Sciatic nerve (tissue), 2 donors: ENCODE results near the gene CCDC15. TPM values are rescaled to one million over a fixed set of nuclear protein-coding genes. Genes with fewer than 3 reads are reported as not detected.

ENCODE experiments used
- ATAC-seq: fragments of 200-7000 bp; cut with Tn5 transposase; one replicate; pipeline ENCODE4 v1.9.1; 2020; ENCODE audit warnings: mild to moderate bottlenecking, moderate library complexity
- DNase-seq: peaks from one replicate; pipeline ENCODE4 v3.0.0-alpha.2; 2020; ENCODE audit warnings: low spot score
- intact Hi-C: fragments of 100-400 bp; cut with DNase I; formaldehyde crosslinking; loops from one replicate; pipeline ENCODE4 v1.14.2; 2022
- total RNA-seq: library from RNA; stranded (reverse); fragmentation: NEBNext Ultra II Directional; extraction: Animal tissue kit (Norgen Biotek cat#: 25700); gene quantifications from one replicate; pipeline ENCODE4 v1.2.1, GENCODE V29; 2021
- donor health status: DM: no; HTN: no; CAD: no.
- donor health status: DM: no; HTN: no; CAD: no.

The CCDC15 gene
- total RNA-seq, 1 donor from 2014 or later: 2.8 TPM

DNA sequence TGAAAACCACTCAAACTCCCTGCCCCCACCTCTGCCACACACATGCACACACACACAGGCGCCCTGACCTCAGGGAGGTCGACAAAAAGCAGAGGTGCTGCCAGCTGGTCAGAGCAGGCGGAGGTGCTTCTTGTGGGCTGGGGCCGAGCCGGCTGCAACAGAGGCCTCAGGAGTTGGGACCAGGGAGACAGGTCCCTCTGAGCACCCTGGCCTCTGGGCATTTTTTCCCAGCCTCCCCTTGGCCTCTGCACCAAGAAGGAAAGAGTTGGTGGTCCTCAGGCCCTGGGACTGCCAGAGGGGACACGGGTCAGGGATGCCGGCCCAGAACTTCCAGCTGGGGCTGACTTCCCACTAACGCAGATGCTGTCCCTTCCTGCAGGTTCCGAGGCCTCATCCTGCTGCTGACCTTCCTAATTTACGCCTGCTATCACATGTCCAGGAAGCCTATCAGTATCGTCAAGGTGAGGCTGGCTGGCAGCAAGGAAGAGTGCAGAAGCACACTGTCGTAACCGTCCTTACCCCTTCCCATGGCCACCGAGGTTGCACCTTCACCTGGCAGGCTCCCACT, 122.5 kb downstream of the CCDC15 start:
- no peak for DNase-seq
- intact Hi-C loops: no loop called here
- no peak for ATAC-seq

DNA sequence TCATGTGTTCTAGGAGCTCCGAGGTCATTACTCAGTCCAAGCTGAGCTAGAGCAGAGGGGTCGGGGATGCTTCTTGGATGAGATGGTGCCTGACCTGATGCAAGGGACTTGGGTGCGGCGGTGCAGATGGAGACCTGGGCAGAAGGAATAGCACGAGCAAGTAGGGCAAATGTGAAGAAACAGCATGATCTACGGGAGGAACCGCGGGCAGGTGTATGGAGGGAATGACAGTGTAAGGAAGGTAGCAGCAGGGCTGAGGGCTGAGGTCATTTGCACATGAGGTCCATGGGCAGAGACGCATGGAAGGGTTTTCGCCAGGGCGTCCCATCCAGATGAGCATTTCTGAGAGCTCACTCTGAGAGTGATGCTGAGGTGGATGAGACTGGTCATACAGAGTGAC, 124.0 kb downstream of the CCDC15 start:
- no peak for DNase-seq
- no peak for ATAC-seq
- intact Hi-C loops: no loop called here

DNA sequence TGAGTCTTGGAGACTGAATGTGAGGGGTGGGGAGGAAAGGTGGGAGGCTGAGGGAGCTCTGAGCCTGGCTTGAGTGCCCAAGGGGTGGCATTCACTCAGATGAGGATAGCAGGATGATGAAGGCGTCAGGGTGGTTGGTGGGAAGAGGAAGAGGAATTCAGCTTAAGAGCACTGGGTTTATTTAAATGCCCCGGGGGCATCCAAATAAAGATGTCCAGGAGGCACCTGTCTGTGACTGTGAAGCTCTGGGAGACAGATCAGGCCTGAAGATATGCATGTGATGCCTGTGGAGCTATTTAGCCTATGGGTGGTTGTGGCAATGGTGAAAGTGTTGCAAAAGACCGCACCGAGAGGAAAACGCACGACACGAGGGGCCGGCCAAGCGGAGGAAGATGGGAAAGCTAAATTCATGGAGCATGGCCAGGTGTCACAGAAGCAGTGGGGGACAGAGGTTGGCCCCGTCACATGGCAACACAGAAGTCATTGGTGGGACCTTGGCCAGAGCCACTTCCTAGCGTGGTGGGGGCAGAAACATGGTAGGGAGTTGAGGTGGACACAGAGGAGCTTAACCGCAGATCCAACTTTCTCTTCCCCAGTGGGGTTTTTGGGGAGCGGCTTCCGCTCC, 124.6 kb downstream of the CCDC15 start:
- DNase-seq (no peak), ATAC-seq (no peak)
- intact Hi-C loops: no loop called here

DNA sequence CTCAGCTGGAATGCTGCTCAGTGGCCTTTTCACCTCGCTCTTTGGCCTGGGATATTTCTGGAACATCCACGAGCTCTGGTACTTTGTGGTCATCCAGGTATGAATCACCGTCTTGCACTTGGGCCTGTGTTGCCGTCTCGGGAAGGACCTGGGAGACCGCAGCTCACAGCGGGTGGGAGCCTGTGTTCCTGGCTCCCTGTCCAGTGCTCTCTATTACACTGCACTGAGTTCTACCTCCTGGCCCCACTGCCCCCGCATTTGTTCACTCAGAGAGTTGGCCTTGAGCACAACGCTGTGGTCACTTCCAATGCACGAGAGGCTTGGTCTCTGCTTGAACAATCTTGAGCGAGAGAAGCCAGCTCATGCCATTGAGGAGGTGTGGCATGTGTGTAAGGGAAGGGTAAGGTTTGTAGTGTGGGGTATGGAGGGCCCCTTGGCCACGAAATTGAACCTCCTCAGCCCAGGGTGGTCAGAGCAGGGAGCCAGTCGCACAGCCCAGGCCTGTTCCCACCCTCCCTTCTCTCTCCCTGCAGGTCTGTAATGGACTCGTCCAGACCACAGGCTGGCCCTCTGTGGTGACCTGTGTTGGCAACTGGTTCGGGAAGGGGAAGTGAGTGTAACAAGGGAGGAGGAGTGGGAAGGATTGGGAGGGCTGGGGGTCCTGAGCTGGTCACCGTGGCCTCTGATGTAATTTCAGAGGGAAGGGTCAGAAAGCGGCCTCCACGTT, 125.3 kb downstream of the CCDC15 start:
- peak; percentile 31 for ATAC-seq
- no peak for DNase-seq
- intact Hi-C loops: no loop called here

DNA sequence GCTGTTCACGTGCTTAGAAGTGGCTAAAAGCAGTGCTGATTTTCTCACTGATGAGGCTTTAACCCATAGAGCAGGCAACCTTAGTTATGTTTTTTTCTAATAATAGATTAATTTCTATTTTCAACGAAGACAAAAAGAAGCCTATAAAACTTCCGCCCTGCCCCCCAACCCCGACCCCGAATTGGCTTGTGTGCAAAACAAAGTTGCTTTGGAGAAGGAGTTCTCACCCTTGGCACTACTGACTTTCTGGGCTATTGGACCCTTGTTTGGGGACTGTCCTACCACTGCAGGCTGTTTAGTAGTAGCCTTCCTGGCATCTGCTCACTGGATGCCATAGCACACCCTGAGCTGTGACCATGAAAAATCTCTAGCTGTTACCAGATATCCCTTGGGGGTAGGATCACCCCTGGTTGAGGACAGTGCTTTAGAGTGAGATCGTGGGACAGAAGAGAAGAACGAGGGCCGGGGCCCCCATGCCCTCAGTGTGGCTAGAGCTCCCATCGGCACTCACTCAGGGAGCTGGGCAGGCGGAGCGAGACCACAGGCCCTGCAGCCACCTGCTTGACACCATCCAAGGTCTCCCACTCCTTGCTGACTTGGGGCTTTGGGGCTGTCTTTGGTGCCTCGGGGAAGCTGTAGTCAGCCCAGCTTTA, 126.0 kb downstream of the CCDC15 start:
- ATAC-seq: no peak
- no peak for DNase-seq
- intact Hi-C loops: no loop called here

DNA sequence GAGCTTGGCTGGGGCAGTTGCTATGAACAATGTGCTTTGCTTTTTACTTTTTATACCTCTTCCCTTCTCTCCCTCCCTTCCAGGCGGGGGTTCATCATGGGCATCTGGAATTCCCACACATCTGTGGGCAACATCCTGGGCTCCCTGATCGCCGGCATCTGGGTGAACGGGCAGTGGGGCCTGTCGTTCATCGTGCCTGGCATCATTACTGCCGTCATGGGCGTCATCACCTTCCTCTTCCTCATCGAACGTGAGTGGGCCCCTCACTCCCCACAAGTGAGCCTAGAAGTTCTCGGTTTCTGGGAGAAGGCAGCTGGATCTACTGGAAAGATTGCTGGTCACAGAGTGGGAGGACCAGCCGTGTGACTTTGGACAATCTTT, 126.5 kb downstream of the CCDC15 start:
- ATAC-seq (no peak), DNase-seq (no peak)
- intact Hi-C loops: no loop called here

DNA sequence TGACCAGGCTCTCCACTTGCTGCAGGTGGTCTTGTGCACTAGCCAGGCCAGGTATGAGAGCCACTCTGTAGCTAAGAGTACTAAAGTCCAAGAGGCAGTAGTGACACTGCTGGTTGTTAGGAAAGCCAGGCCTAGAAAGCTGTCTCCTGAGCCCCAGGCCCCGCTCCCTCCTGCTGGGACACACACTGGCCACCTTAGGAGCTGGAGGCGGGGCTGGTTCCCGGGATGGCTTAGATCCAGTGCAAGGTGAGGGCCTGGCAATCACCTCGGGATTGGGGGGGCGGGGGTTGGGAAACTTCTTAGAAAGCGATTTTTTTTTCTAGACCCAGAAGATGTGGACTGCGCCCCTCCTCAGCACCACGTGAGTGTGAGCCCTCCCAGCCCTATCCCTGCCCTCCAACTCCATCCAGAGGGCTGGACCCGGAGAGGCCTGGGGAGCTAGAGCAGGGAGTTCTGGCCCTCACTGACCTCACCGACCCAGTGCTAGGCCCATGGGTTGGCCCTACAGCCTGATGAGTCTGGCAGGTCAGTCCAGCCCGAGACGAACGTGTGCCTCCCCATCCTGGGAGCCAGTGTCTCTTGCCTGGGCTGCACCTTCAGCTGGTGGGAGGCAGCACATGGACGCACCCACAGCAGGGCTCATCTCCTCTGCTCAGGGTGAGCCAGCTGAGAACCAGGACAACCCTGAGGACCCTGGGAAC, 127.2 kb downstream of the CCDC15 start:
- DNase-seq (no peak), ATAC-seq (no peak)
- intact Hi-C loops: no loop called here

DNA sequence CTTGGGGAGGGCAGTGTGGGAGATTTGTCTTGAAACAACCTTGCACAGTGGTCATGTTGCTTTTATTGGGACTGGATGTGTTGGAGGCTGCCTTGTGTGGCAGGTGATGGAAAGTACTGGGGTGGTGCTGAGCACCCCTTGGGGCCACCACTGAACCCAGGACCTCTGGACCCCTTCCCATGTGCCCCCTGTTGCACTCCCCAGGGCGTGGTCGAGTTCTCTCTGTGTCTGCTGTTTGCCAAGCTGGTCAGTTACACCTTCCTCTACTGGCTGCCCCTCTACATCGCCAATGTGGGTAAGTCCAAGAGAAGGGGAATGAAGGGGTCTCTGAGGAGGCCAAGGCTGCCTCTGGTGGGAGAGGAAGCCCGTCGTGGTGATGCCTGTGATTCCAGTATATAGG, 128.0 kb downstream of the CCDC15 start:
- intact Hi-C loops: no loop called here
- ATAC-seq (no peak), DNase-seq (no peak)

DNA sequence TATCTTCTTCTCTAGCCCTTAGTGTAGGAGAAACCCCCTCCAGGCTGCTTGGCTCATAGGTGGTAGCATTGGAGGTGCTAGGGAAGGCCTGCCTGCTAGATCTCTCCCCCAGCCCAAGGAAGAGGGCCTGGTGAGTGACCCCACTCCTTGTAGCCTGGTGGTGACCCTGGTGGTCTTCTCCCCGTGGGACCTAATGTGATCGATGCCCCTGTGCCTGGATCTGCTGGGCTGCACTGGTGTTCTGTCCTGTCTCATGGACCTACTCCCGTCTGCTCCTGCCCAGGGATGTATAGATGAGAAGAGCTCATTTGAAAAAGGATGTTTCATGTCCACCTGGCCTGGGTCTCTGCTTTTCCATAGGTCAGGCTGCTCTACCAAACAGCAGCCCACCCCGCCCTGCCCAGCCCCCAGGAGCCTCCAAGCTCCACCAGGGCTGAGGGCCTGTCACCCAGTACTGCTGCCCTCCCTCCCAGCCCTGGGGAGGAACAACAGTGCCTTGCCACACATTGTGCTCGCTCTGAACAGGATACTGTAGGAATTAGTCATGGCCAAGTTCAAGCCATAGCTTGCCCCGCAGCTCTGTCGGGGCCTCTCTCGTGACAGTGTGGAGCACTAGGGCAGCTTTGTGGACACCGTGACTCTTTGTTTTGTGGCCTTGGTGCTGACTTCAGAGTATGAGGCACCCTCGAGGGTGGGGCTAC, 128.8 kb downstream of the CCDC15 start:
- DNase-seq: no peak
- ATAC-seq: peak; percentile 25

DNA sequence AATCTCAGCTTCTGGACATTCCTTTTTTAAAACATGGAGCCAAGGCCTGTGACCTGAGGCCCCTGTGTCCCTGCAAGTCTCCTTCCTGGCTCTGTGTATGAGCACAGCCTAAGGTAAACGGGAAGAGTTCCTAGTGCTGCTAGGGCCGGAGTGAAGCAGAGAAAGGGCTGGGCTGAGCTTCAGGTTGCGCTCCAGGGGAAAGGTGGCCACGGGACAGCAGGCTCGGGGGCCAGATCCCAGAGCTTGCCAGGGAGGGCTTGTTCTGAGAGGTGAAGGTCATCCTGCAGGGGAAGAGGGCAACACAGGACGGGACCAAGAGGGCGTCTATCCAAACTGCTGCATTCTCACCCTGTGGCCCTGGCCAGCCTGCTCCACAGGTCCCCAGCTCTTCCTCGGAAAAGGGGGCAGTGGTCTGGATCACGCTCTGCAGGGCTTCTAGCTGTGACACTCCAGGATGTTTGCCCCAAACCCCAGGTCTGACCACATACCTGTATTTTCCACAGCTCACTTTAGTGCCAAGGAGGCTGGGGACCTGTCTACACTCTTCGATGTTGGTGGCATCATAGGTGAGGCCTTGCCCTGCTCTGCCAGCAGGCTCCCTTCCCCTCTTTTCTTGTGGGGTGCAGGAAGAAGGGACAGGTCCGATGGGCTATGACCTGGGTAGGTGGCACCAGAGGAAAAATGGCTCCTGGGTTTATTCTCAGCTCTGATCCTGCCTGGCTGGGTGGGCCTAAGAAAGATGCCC, 129.5 kb downstream of the CCDC15 start:
- DNase-seq (no peak), ATAC-seq (no peak)
- intact Hi-C loops: no loop called here

More for the DNA sequence above, 128.8 kb downstream of the CCDC15 start:
- intact Hi-C loops: no loop called here

DNA sequence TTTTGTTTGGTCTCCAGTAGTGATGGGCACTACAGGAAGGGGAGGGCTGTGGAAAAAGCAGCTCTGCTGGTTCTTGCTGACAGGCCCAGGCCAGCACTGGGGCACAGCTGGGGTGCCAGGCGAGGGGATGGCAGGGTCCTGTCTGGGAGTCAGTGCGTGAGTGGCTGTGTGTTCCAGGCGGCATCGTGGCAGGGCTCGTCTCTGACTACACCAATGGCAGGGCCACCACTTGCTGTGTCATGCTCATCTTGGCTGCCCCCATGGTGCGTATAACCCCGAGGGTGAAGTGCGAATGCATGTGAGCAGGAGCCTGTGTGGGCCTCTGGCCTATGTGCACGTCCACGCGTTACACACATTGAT, 130.0 kb downstream of the CCDC15 start:
- no peak for ATAC-seq
- intact Hi-C loops: no loop called here
- no peak for DNase-seq

DNA sequence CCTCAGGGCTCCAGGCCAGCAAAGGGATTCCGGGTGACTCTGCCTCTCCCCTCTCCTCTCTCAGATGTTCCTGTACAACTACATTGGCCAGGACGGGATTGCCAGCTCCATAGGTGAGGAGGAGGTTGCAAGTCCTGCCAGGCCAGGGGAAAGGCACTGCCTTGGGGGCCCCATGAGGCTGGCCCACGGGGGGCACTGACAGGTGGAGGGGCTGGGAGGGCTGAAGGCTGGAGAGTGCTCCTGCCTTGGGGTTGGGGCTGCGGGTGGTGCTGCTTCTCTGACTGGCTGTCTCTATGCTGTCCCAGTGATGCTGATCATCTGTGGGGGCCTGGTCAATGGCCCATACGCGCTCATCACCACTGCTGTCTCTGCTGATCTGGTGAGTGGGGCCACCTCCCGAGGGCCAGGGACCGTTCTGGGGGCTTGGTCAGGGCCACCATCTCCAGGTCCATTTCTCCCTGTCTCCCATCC, 130.8 kb downstream of the CCDC15 start:
- ATAC-seq (no peak), DNase-seq (no peak)
- intact Hi-C loops: no loop called here

DNA sequence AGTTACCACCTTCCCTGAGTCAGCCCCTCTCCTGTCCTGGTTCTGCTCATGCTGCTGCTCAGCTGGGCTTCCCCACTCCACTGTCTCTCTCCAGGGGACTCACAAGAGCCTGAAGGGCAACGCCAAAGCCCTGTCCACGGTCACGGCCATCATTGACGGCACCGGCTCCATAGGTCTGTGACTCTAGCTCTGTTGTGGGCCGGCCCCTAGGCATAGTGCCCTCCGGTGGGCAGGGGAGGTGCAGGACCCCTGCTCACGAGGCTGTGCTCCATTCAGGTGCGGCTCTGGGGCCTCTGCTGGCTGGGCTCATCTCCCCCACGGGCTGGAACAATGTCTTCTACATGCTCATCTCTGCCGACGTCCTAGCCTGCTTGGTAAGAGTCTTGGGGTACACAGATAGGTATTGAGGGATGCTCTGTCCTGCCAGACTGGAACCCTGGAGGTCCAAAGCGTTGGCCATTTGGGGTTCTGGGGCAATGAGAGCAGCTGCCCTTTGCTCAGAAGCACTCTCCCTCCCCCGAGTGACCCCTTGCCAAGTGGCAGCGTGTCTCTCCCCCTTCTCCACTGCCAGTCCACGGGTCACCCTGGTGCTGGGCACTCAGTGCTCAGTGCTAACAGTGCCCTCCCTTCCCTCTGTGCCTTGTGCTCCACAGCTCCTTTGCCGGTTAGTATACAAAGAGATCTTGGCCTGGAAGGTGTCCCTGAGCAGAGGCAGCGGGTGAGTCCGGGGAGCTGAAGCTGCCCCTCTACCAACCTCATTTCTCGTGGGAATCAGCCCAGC, 131.5 kb downstream of the CCDC15 start:
- no peak for DNase-seq
- intact Hi-C loops: no loop called here
- ATAC-seq: no peak

DNA sequence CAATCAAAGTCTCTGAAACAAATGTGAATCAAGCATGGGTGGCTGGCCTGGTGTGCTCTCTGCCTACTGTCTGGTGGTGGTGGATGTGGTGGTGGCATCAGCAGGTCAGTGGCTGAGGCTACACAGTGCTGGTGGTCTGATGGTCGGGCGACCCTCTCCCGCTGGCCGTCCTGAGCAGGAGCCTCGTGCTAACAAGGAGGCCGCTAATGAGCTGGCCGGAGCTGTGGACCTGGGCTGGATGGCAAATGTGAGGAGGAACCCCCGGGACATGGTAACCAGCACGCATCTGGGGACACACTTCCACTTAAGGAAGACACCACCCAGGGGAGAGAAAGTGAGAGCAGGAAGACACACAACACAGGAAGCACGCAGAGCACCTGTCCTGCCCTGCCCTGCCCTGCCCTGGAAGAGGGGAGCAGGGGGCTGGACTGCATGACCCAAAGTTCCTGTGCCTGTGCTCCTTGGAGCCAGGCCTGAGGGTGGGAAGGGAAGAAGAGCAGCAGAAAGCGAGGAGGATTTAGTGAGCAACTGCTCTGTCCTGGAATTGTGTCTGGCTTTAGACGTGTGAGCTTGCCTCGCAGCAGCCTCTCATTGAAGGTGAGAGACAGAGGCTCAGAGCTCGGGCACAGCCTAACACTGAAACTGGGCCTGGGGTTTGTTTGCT, 132.8 kb downstream of the CCDC15 start:
- DNase-seq (no peak), ATAC-seq (no peak)
- intact Hi-C loops: no loop called here

DNA sequence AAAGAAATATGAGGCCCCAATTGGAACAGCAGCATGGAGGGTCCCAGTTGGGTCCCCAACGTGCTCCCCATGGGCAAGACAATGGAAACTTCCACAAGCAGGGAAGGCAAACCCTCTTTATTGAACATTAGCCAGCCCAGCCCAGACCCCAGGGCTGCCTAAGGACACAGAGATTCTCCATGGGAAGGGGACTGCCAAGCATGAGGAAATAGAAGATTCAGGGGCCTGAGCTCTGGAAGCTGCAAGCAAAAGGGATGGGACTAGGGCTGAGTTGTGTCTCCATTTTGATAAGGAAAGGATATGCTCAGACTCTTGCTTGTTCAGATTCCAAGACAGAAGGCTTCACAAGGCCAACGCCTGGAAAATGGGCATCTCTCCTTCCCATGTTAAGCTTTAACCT, 134.1 kb downstream of the CCDC15 start:
- intact Hi-C loops: no loop called here
- ATAC-seq: no peak
- DNase-seq: no peak

DNA sequence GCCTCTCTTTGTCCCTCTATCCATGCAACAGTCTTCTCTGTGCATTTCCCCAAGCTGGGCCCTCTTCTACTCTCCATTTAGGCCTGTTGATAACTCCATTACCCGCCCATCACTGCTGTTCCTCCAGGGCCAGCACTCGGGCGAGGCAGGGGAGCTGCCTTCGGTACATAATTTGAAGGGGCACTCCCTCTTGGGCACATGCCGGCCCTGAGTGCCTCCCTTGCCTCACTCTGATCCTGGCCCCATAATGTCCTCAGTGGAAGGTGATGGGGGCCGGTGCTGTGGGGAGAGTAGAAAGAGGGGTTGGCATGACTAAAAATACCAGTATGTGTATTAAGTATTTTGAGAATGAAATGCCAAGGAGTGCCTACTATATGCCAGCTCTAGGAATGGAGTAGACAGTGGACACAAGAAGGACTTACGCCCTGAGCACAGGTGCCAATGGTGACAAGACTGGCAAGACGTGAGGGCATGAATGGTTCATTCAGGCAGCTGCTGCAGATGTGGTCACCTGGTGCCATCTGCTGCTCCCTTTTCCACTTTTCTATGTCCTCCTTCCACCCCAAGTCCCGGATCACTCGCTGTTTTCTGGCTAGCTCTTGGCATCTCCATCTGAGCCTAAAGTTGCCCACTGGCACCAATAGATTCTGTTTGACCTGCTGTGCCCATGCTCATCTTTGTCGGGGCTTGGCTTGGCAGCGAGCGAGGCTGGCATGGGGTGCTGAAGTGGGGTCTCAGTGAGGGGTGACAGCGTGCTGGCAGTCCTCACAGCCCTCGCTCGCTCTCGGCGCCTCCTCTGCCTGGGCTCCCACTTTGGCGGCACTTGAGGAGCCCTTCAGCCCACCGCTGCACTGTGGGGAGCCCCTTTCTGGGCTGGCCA, 134.8 kb downstream of the CCDC15 start:
- intact Hi-C loops: no loop called here
- no peak for ATAC-seq
- DNase-seq: no peak
